ENCODE results near the gene CARNS1. TPM values are rescaled to one million over a fixed set of nuclear protein-coding genes. Genes with fewer than 3 reads are reported as not detected.

CARNS1 gene
- total RNA-seq, 2 experiments from 2014 or later: 9.9 to 10.0 TPM

GRCh38 chr11:67418476-67419281, 3.2 kb downstream of the CARNS1 start:
- Mint-ChIP-seq H3K36me3 (ENCODE audit: low read depth) (peaks cover 4% of the 10 kb centered on the region), H3K9me3 (no peaks in the 10 kb centered on the region), H3K4me3 (peak overlapping the region; percentile 90), H3K4me1 (ENCODE audit: low read depth) (peaks cover 63% of the 10 kb centered on the region), H3K27me3 (no peaks in the 10 kb centered on the region), H3K27ac (peak overlapping the region; percentile 94)
- no peaks in the 10 kb centered on the region for H3K9me3 ChIP-seq (ENCODE audit: control insufficient read depth in 1 of 2, insufficient read depth in 1 of 2, low read length in 2 of 2)
- DNase-seq (peak in 10 of 14 experiments; percentile 39 to 70 (median 52)), ATAC-seq (ENCODE audit: poor library complexity) (peak; percentile 9)
- TF ChIP-seq CTCF (IDR thresholded peaks at IDR 0.05): no peak
- H3K36me3 ChIP-seq (ENCODE audit: insufficient read depth, low read length): no peaks in the 10 kb centered on the region
- intact Hi-C loops (cut with DNase I, micrococcal nuclease): loop anchor here in 1 of 2 experiments (5.0 kb wide), 3 partner anchors 49 to 89 kb away; partner anchors contain the start of genes AIP, CDK2AP2, PITPNM1 and TMEM134
- peak overlapping the region; percentile 50 for H3K4me3 ChIP-seq (ENCODE audit: low read length)
- H3K4me1 ChIP-seq (ENCODE audit: insufficient read depth, low read length): peaks cover 72% of the 10 kb centered on the region
- H3K27ac ChIP-seq (ENCODE audit: low read depth in 1 of 2, low read length in 2 of 2): peak overlapping the region; percentile 52 to 79
- POLR2A ChIA-PET: interaction anchor here (0.6 to 12.5 kb wide), 18 partner anchors 11 to 179 kb away, joined by 3 to 411 read pairs (median 4); partner anchors contain the start of genes AIP, CORO1B, POLD4 and PPP1CA
- CTCF ChIA-PET: interaction anchor here (6.0 kb wide), 1 partner anchor 15 kb away, joined by 46 read pairs; the partner anchor contains the start of genes PPP1CA and TBC1D10C
- no peaks in the 10 kb centered on the region for H3K27me3 ChIP-seq (ENCODE audit: control insufficient read depth in 1 of 2, insufficient read depth in 2 of 2, low read length in 2 of 2)

GRCh38 chr11:67419325-67420049, 4.0 kb downstream of the CARNS1 start:
- no peaks in the 10 kb centered on the region for H3K9me3 Mint-ChIP-seq
- intact Hi-C loops (cut with DNase I, micrococcal nuclease): loop anchor here (2.0 to 5.0 kb wide), 5 partner anchors 15 to 88 kb away; partner anchors contain the start of genes AIP (in 1 of the 2), CDK2AP2 (in 1 of the 2), PITPNM1 (in 1 of the 2) and POLD4 (in 1 of the 2)
- H3K9me3 ChIP-seq (ENCODE audit: control insufficient read depth in 1 of 2, insufficient read depth in 1 of 2, low read length in 2 of 2): no peaks in the 10 kb centered on the region
- H3K36me3 Mint-ChIP-seq (ENCODE audit: low read depth): peaks cover 4% of the 10 kb centered on the region
- TF ChIP-seq CTCF (IDR thresholded peaks at IDR 0.05): no peak
- H3K36me3 ChIP-seq (ENCODE audit: insufficient read depth, low read length): no peaks in the 10 kb centered on the region
- H3K4me3 ChIP-seq (ENCODE audit: low read length): peak overlapping the region; percentile 50
- DNase-seq: peak in 2 of 14 experiments; percentile 6 to 52
- H3K4me1 ChIP-seq (ENCODE audit: insufficient read depth, low read length): peaks cover 68% of the 10 kb centered on the region
- no peaks in the 10 kb centered on the region for H3K27me3 ChIP-seq (ENCODE audit: control insufficient read depth in 1 of 2, insufficient read depth in 2 of 2, low read length in 2 of 2)
- no peak for ATAC-seq (ENCODE audit: poor library complexity)
- H3K27me3 Mint-ChIP-seq: no peaks in the 10 kb centered on the region
- ChIA-PET CTCF (interaction anchor here (1.3 to 6.0 kb wide), 3 partner anchors 16 to 21 kb away, joined by 3 to 46 read pairs (median 4); partner anchors contain the start of genes PPP1CA, PTPRCAP and TBC1D10C), POLR2A (interaction anchor here (0.7 to 12.5 kb wide), 18 partner anchors 8 to 69 kb away, joined by 3 to 411 read pairs (median 4); partner anchors contain the start of genes AIP, CORO1B, POLD4 and PPP1CA)
- H3K4me1 Mint-ChIP-seq (ENCODE audit: low read depth): peaks cover 62% of the 10 kb centered on the region
- H3K27ac Mint-ChIP-seq: peak overlapping the region; percentile 94
- peak overlapping the region; percentile 52 to 79 for H3K27ac ChIP-seq (ENCODE audit: low read depth in 1 of 2, low read length in 2 of 2)
- H3K4me3 Mint-ChIP-seq: peak overlapping the region; percentile 90

GRCh38 chr11:67420147-67420645, 4.7 kb downstream of the CARNS1 start:
- H3K27me3 ChIP-seq (ENCODE audit: control insufficient read depth in 1 of 2, insufficient read depth in 2 of 2, low read length in 2 of 2): no peaks in the 10 kb centered on the region
- H3K9me3 Mint-ChIP-seq: no peaks in the 10 kb centered on the region
- DNase-seq (peak in 2 of 14 experiments; percentile 34 to 40), ATAC-seq (ENCODE audit: poor library complexity) (no peak)
- peak overlapping the region; percentile 50 for H3K4me3 ChIP-seq (ENCODE audit: low read length)
- peak overlapping the region; percentile 52 to 79 for H3K27ac ChIP-seq (ENCODE audit: low read depth in 1 of 2, low read length in 2 of 2)
- H3K36me3 ChIP-seq (ENCODE audit: insufficient read depth, low read length): no peaks in the 10 kb centered on the region
- ChIA-PET CTCF (interaction anchor here (1.2 to 6.0 kb wide), 5 partner anchors 13 to 69 kb away, joined by 3 to 46 read pairs (median 4); partner anchors contain the start of genes PPP1CA, PTPRCAP and TBC1D10C), POLR2A (interaction anchor here (0.9 to 12.5 kb wide), 11 partner anchors 9 to 180 kb away, joined by 3 to 411 read pairs (median 8); partner anchors contain the start of genes AIP, PPP1CA, PTPRCAP and RPS6KB2)
- H3K4me1 ChIP-seq (ENCODE audit: insufficient read depth, low read length): peaks cover 61% of the 10 kb centered on the region
- intact Hi-C loops (cut with DNase I, micrococcal nuclease): loop anchor here in 1 of 2 experiments (2.0 kb wide), 2 partner anchors 15 to 67 kb away; partner anchors contain the start of genes POLD4 and TBC1D10C
- peak overlapping the region; percentile 90 for H3K4me3 Mint-ChIP-seq
- no peaks in the 10 kb centered on the region for H3K9me3 ChIP-seq (ENCODE audit: control insufficient read depth in 1 of 2, insufficient read depth in 1 of 2, low read length in 2 of 2)
- no peak for TF ChIP-seq CTCF (IDR thresholded peaks at IDR 0.05)
- H3K27me3 Mint-ChIP-seq: no peaks in the 10 kb centered on the region
- peak overlapping the region; percentile 94 for H3K27ac Mint-ChIP-seq
- peaks cover 58% of the 10 kb centered on the region for H3K4me1 Mint-ChIP-seq (ENCODE audit: low read depth)
- H3K36me3 Mint-ChIP-seq (ENCODE audit: low read depth): peaks cover 4% of the 10 kb centered on the region
